Measurements from ENCODE around the gene AIFM3. TPM values are rescaled to one million over a fixed set of nuclear protein-coding genes. Genes with fewer than 3 reads are reported as not detected.

AIFM3 gene
- total and polyA plus RNA-seq, 2 experiments from 2014 or later = 0.45 to 1.5 TPM

Other genes with a start within 250 kb of the AIFM3 start
- gene SERPIND1, start 193.1 kb upstream of the AIFM3 start, total RNA-seq (2014; rRNA removed; shearing (Covaris generic)) = not detected in 2 replicates
- not detected in 2 replicates for gene SERPIND1, start 193.1 kb upstream of the AIFM3 start, polyA plus RNA-seq (2016; fragmentation: Nextera tagmentation; extraction: Ambion mirVana)
- gene PI4KA, start 108.4 kb upstream of the AIFM3 start, total RNA-seq (2014; rRNA removed; shearing (Covaris generic)) = 37.2 and 38.1 TPM in 2 replicates
- 13.0 and 17.1 TPM in 2 replicates for gene PI4KA, start 108.4 kb upstream of the AIFM3 start, polyA plus RNA-seq (2016; fragmentation: Nextera tagmentation; extraction: Ambion mirVana)
- 8.2 and 10.2 TPM in 2 replicates for gene SNAP29, start 108.2 kb upstream of the AIFM3 start, total RNA-seq (2014; rRNA removed; shearing (Covaris generic))
- gene SNAP29, start 108.2 kb upstream of the AIFM3 start, polyA plus RNA-seq (2016; fragmentation: Nextera tagmentation; extraction: Ambion mirVana) = 20.8 and 22.9 TPM in 2 replicates
- 97.6 and 104 TPM in 2 replicates for gene CRKL, start 49.8 kb upstream of the AIFM3 start, total RNA-seq (2014; rRNA removed; shearing (Covaris generic))
- 39.5 and 40.7 TPM in 2 replicates for gene CRKL, start 49.8 kb upstream of the AIFM3 start, polyA plus RNA-seq (2016; fragmentation: Nextera tagmentation; extraction: Ambion mirVana)
- gene LZTR1, start 15.0 kb downstream of the AIFM3 start, total RNA-seq (2014; rRNA removed; shearing (Covaris generic)) = 39.9 and 41.1 TPM in 2 replicates
- gene LZTR1, start 15.0 kb downstream of the AIFM3 start, polyA plus RNA-seq (2016; fragmentation: Nextera tagmentation; extraction: Ambion mirVana) = 7.7 and 9.2 TPM in 2 replicates
- gene THAP7, start 34.9 kb downstream of the AIFM3 start, total RNA-seq (2014; rRNA removed; shearing (Covaris generic)) = 25.9 and 38.8 TPM in 2 replicates
- 20.4 and 21.8 TPM in 2 replicates for gene THAP7, start 34.9 kb downstream of the AIFM3 start, polyA plus RNA-seq (2016; fragmentation: Nextera tagmentation; extraction: Ambion mirVana)
- not detected in 2 replicates for gene P2RX6, start 47.9 kb downstream of the AIFM3 start, total RNA-seq (2014; rRNA removed; shearing (Covaris generic))
- not detected in 2 replicates for gene P2RX6, start 47.9 kb downstream of the AIFM3 start, polyA plus RNA-seq (2016; fragmentation: Nextera tagmentation; extraction: Ambion mirVana)
- 0.07 and 0.16 TPM in 2 replicates for gene SLC7A4, start 65.3 kb downstream of the AIFM3 start, total RNA-seq (2014; rRNA removed; shearing (Covaris generic))
- gene SLC7A4, start 65.3 kb downstream of the AIFM3 start, polyA plus RNA-seq (2016; fragmentation: Nextera tagmentation; extraction: Ambion mirVana) = 0.09 and 0.44 TPM in 2 replicates
- gene LRRC74B, start 78.7 kb downstream of the AIFM3 start, total RNA-seq (2014; rRNA removed; shearing (Covaris generic)) = not detected in 2 replicates
- gene LRRC74B, start 78.7 kb downstream of the AIFM3 start, polyA plus RNA-seq (2016; fragmentation: Nextera tagmentation; extraction: Ambion mirVana) = not detected in 2 replicates